Ectodermal cell (in vitro differentiated cells): ENCODE measurements around the gene APOBEC3A.

Source experiments
- H3K27ac ChIP-seq: 2 replicates; pipeline ENCODE4 v1.7.0; 2013; ENCODE audit warnings: mild to moderate bottlenecking, low read depth, low read length; ENCODE audit not compliant: insufficient read depth, poor library complexity, severe bottlenecking
- H3K27me3 ChIP-seq: 2 replicates; pipeline ENCODE4 v1.7.0; 2013; ENCODE audit warnings: mild to moderate bottlenecking, low read length; ENCODE audit not compliant: insufficient read depth, control insufficient read depth, poor library complexity, severe bottlenecking
- H3K36me3 ChIP-seq: one replicate; pipeline ENCODE4 v1.7.0; 2013; ENCODE audit warnings: low read length; ENCODE audit not compliant: control insufficient read depth, insufficient read depth
- H3K4me1 ChIP-seq: one replicate; pipeline ENCODE4 v1.7.0; 2013; ENCODE audit warnings: low read length; ENCODE audit not compliant: control insufficient read depth, insufficient read depth
- H3K4me3 ChIP-seq: 2 replicates; pipeline ENCODE4 v1.7.0; 2013; ENCODE audit warnings: low read depth, low read length, control low read depth; ENCODE audit not compliant: insufficient read depth
- H3K9me3 ChIP-seq: 2 replicates; pipeline ENCODE4 v1.7.0; 2013; ENCODE audit warnings: mild to moderate bottlenecking, low read length, moderate library complexity; ENCODE audit not compliant: control insufficient read depth
- WGBS, 2 experiments: methylation state at CpG; one replicate each; pipeline ENCODE4 v1.1.7; 2013; ENCODE audit warnings: missing lambda C conversion rate in 2 of 2; 5-methylcytosine and 5-hydroxymethylcytosine counted together

The APOBEC3A gene

DNA sequence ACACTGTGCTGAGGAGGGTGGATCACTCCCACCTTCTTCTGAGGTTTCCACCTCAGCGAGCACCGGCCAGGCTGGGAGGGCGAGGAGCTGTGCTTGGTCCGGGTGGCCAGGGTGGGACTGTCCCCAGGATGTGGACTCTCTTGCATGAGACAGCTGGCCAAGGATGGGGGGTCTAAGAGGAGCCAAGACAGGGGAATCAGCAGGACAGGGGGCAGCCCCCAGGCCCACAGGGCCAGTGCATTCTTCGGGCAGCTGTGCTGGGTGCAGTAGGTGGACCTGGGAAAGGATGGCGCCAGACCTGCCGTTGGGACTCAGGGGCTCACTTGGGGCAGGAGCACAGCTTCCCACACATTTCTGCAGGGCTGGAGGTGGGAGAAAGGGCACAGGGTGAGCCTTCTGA, 9.5 kb downstream of the APOBEC3A start:
- Histone ChIP-seq H3K4me1 (peaks cover 7% of the 10 kb centered on the region), H3K27me3 (no peaks in the 10 kb centered on the region), H3K27ac (no peak overlapping the region), H3K4me3 (no peak overlapping the region), H3K36me3 (no peaks in the 10 kb centered on the region), H3K9me3 (no peaks in the 10 kb centered on the region)
- WGBS, 2 experiments: 93 to 94% methylated on average over 7 of the region's 7 CpGs

DNA sequence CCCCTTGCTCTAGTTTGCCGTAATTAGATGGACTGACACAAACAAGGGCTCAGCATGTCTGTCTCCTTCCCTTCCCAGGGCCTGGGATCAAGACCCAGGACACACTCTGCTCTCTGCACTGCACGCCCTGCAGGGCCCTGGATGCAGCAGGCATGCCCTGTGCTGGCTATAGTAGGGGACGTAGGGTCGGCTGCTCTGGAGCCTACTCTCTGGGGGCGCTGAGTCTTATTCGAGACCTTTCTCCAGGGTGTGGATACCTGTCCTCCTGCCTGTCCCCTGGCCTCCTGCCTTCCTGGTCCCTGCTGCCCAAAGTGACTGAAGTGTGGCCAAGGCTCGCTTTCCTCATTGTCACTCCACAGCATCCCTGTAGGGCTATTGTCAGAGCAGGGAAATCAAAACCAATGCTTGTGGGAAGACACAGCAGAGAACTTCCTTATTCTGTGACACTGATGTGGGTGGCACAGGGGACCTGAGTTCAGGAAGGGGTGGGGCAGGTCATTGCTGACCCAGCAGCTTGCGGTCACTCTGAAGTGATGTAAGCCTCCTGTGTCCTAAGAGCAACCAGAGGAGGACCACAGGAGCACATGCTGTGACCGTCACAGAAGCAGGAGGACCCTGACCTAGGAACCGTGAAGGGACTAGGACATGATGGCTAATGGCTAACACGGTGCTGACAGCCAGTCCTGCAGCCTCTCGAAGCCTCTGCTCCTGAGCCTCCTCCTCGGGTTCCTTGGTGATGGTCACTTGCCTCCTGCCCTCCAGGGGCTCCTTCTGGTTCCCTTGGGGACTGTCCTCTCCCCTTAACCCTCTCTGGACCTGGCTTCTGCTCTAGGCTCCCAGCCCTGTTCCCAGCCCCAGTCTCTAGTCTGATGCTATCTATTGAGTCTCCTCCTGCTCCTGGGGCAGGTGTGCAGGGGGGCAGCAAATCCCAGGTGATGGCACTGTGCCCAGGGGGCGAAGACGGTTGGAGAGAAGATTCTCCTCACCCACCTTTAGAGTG, 10.3 kb downstream of the APOBEC3A start:
- WGBS, 2 experiments: 86 to 88% methylated on average over 15 of the region's 15 CpGs
- H3K36me3 ChIP-seq: no peaks in the 10 kb centered on the region
- H3K9me3 ChIP-seq: no peaks in the 10 kb centered on the region
- no peak overlapping the region for H3K4me3 ChIP-seq
- no peaks in the 10 kb centered on the region for H3K27me3 ChIP-seq
- H3K27ac ChIP-seq: no peak overlapping the region
- peaks cover 7% of the 10 kb centered on the region for H3K4me1 ChIP-seq

DNA sequence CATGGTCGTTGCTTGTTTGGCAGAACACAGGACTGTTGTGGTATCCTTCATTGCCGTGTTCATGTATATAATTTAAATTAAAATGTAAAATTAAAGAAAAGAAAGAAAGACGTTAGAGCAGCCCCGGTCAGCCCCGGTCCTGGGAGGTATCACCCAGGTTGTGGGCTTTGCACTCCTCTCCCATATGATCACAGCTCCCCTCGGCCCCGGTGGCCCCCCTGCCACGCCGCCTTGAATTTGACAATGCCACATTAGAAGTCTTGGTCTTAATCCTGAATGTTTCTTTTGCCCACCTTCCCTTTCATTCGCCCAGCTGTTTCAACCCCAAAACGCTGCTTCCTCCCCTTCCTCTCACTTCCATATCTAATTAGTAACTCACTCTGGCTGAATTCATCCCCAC, 11.4 kb downstream of the APOBEC3A start:
- peaks cover 7% of the 10 kb centered on the region for H3K4me1 ChIP-seq
- H3K9me3 ChIP-seq: no peaks in the 10 kb centered on the region
- H3K36me3 ChIP-seq: no peaks in the 10 kb centered on the region
- no peak overlapping the region for H3K27ac ChIP-seq
- 82% methylated on average over 11 of the region's 11 CpGs for WGBS, 2 experiments
- H3K27me3 ChIP-seq: no peaks in the 10 kb centered on the region
- no peak overlapping the region for H3K4me3 ChIP-seq

DNA sequence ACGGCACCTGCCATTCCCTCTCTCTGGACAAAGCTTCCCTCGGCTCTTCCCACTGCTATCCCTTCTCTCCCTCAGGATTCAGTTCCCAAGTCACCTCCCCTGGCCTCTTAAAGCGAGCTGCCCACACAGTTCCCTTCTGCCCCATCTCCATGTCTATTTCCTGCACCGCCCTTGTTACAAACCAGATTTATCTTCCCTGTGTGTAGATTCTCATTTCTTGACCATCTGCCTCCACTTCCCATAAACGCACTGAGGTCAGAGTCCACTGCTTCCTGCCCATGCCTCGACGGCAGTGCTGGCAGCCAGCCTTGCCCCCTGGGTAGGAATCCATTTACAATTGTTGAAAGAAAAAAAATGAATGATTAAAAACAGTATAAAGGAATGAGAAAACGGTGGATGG, 13.1 kb downstream of the APOBEC3A start:
- WGBS, 2 experiments: 86 to 92% methylated on average over 8 of the region's 8 CpGs
- Histone ChIP-seq H3K27me3 (no peaks in the 10 kb centered on the region), H3K4me1 (peaks cover 3% of the 10 kb centered on the region), H3K36me3 (no peaks in the 10 kb centered on the region), H3K9me3 (no peaks in the 10 kb centered on the region), H3K4me3 (no peak overlapping the region), H3K27ac (no peak overlapping the region)

DNA sequence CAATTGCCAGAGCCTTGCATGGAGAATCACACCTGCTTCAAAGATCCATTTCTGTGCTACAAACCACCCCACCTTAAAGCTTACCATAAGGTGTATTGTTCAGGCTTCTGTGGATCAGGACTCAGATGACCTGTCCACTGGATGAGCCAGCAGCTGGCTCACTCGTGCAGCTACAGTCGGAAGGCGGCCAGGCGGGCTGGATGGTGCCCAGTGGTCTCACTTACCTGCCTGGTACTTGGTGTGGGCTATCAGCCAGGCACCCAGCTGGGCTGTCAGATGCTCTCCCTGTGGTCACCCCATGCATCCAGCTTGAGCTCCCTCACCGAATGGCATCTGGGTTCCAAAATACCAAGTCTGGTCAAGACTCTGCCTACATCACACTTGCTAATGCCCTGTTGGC, 13.8 kb downstream of the APOBEC3A start:
- Histone ChIP-seq H3K27me3 (no peaks in the 10 kb centered on the region), H3K9me3 (no peaks in the 10 kb centered on the region), H3K27ac (no peak overlapping the region), H3K4me1 (no peaks in the 10 kb centered on the region), H3K36me3 (no peaks in the 10 kb centered on the region), H3K4me3 (no peak overlapping the region)
- 91 to 94% methylated on average over 5 of the region's 5 CpGs for WGBS, 2 experiments

DNA sequence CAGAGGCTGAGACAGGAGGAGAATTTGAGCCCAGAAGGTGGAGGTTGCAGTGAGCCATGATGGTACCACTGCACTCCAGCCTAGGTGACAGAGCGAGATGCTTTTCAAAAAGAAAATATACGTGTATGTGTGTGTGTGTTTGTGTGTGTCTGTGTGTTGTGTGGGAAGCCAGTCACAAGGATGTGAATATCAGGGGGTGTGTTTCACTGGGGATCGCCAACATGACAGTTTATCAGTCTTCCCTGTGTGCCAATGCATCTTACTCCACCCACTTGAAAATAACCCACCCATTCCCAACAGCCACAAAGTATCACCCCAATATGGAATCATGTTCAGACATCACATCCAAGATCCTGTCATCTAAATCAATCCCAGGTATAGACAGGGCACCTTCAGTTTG, 14.4 kb downstream of the APOBEC3A start:
- H3K27me3 ChIP-seq: no peaks in the 10 kb centered on the region
- H3K9me3 ChIP-seq: no peaks in the 10 kb centered on the region
- no peak overlapping the region for H3K4me3 ChIP-seq
- H3K36me3 ChIP-seq: no peaks in the 10 kb centered on the region
- H3K27ac ChIP-seq: no peak overlapping the region
- H3K4me1 ChIP-seq: no peaks in the 10 kb centered on the region
- WGBS, 2 experiments: 87 to 90% methylated on average over 3 of the region's 3 CpGs

DNA sequence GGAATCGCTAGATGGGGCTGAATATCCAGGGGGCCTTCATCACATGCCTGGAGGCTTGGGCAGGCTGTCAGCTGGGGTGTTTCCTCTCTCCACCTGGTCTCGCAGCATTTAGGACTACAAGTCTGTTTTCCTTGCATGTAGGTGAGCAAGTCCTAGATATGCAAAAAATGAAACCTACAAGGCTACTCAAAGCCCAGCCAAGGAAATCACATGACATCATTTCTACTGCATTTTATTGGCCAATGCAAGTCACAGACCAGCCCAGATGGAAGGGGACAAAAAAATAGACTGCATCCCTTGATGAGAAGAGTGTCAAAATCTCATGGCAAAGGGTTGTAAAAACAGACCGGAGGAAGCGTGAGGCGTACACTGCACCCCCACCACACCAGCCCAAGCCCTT, 15.1 kb downstream of the APOBEC3A start:
- Histone ChIP-seq H3K9me3 (no peaks in the 10 kb centered on the region), H3K4me3 (no peak overlapping the region), H3K4me1 (no peaks in the 10 kb centered on the region), H3K36me3 (no peaks in the 10 kb centered on the region), H3K27me3 (no peaks in the 10 kb centered on the region), H3K27ac (no peak overlapping the region)
- WGBS, 2 experiments: 87 to 88% methylated on average over 5 of the region's 5 CpGs

DNA sequence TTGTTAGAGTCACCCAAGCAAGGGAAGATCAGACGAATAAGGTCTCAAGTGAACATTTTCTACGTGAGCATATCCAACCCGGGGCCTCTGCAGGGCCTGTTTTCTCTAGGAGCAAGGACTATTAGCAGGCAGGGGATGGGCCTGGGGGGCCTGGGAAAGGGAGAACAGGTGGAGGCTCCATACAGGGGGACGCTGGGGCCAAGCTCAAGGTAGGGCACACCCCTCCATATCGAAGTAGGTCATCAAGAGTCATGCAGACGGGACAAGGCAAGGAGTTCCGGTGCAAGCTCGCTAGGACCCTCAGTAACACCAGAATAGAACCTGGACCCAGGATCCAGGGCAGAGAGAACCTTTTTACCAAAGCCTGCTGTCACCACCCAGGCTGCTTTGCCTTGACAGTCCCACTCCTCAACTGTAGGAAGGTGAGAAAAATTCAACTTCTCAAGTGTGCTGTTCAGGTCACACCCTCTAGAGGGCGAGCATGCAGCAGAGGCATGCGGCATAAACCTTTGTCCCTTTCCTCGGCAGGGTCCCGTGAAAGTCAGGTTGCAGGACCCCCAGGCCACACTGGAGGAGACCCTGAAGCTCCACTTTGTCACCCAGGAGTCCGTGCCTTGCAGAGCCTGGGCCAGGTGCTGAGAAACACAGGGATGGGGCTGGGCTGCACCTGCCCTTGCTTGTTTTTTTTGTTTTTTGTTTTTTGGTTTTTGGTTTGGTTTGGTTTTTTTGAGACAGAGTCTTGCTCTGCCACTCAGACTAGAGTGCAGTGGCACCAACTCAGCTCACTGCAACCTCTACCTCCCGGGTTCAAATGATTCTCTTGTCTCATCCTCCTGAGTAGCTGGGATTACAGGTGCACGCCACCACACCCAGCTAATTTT, 16.1 kb downstream of the APOBEC3A start:
- Histone ChIP-seq H3K4me3 (no peak overlapping the region), H3K4me1 (no peaks in the 10 kb centered on the region), H3K36me3 (no peaks in the 10 kb centered on the region), H3K9me3 (no peaks in the 10 kb centered on the region), H3K27ac (no peak overlapping the region), H3K27me3 (no peaks in the 10 kb centered on the region)
- 54 to 56% methylated on average over 15 of the region's 15 CpGs for WGBS, 2 experiments

- no peak overlapping the region for H3K4me3 ChIP-seq
- 91 to 94% methylated on average over 18 of the region's 18 CpGs for WGBS, 2 experiments
- H3K9me3 ChIP-seq: no peaks in the 10 kb centered on the region
- no peaks in the 10 kb centered on the region for H3K36me3 ChIP-seq
- H3K27ac ChIP-seq: no peak overlapping the region
- H3K27me3 ChIP-seq: no peaks in the 10 kb centered on the region
- H3K4me1 ChIP-seq: no peaks in the 10 kb centered on the region
Observed at GRCh38 chr22:38974170-38974825, 16.9 kb downstream of the APOBEC3A start.

- WGBS, 2 experiments: 92 to 95% methylated on average over 7 of the region's 7 CpGs
Observed at GRCh38 chr22:38974826-38975175, 17.4 kb downstream of the APOBEC3A start.

More at GRCh38 chr22:38974826-38975175, 17.4 kb downstream of the APOBEC3A start:
- Histone ChIP-seq H3K27ac (no peak overlapping the region), H3K4me1 (no peaks in the 10 kb centered on the region), H3K4me3 (no peak overlapping the region), H3K36me3 (no peaks in the 10 kb centered on the region), H3K27me3 (no peaks in the 10 kb centered on the region), H3K9me3 (no peaks in the 10 kb centered on the region)
